Measurements from ENCODE around the gene CRYGD.

DNA sequence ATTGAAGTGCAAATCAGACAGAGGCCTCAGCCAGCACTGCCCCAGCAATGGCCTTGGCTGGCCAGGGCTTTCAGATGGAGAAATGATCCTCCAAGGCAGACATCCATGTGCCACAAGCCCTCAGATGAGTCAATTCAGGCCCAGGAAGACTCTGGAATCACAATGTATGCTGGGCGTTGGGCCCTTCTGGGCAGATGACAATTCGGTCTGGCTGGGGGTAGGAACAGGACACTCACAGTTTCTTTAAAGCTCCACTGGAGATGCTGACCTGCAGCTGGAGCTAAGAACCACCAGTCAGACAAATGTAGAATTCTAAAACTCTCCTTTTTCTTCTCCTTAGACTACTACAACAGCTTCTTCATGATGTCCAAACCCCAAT lies 12.4 kb upstream of the CRYGD start:
- TF ChIP-seq, protein P1, sequence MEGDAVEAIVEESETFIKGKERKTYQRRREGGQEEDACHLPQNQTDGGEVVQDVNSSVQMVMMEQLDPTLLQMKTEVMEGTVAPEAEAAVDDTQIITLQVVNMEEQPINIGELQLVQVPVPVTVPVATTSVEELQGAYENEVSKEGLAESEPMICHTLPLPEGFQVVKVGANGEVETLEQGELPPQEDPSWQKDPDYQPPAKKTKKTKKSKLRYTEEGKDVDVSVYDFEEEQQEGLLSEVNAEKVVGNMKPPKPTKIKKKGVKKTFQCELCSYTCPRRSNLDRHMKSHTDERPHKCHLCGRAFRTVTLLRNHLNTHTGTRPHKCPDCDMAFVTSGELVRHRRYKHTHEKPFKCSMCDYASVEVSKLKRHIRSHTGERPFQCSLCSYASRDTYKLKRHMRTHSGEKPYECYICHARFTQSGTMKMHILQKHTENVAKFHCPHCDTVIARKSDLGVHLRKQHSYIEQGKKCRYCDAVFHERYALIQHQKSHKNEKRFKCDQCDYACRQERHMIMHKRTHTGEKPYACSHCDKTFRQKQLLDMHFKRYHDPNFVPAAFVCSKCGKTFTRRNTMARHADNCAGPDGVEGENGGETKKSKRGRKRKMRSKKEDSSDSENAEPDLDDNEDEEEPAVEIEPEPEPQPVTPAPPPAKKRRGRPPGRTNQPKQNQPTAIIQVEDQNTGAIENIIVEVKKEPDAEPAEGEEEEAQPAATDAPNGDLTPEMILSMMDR (IDR thresholded peaks at IDR 0.05), result no peak
- no peak for TF ChIP-seq POLR2A (IDR thresholded peaks at IDR 0.05)

All from thyroid gland (tissue), 4 donors.